GM12891 (cell line): Measurements from ENCODE around the gene FAM156A.

Source experiments
- PAX5 ChIP-seq: IDR thresholded peaks from 2 replicates; pipeline ENCODE4 v1.6.1; 2011; ENCODE audit warnings: low read length, moderate library complexity, mild to moderate bottlenecking; ENCODE audit not compliant: insufficient read depth, severe bottlenecking
- POLR2A ChIP-seq: IDR thresholded peaks from 2 replicates; pipeline ENCODE4 v1.6.1; 2011; ENCODE audit warnings: low read depth, low read length, control low read depth
- POLR2AphosphoS5 ChIP-seq: IDR thresholded peaks from 2 replicates; pipeline ENCODE4 v1.6.1; 2011; ENCODE audit warnings: low read depth, low read length, control low read depth
- POU2F2 ChIP-seq: IDR thresholded peaks from 2 replicates; pipeline ENCODE4 v1.6.1; 2011; ENCODE audit warnings: low read depth, mild to moderate bottlenecking, control low read depth, low read length, moderate library complexity
- SPI1 ChIP-seq: IDR thresholded peaks from 2 replicates; pipeline ENCODE4 v1.6.1; 2011; ENCODE audit warnings: low read depth, low read length, control low read depth
- TAF1 ChIP-seq: IDR thresholded peaks from 2 replicates; pipeline ENCODE4 v1.6.1; 2011; ENCODE audit warnings: low read depth, low read length, control low read depth

DNA sequence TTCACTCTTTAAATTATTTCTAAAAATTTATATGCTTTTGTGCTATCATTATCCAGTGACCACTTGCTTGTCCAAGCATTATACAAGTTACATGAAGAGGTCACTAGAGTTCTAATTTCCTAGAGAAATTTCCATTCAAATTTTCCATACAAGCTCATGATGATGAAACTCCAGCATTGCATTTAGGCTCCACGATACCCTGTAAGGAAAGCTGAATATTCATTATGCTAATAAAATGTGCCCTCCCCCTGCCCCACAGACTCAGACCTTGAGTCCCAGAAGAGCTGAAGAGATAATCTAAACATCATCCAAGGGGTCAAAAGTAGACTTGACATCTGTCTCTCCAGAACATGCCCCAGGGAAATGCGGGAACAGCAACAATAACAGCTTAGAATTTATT lies 19.6 kb upstream of the FAM156A start:
- TF ChIP-seq PAX5 (no peak), POLR2A (no peak), POLR2AphosphoS5 (no peak), TAF1 (no peak), SPI1 (no peak), POU2F2 (no peak)
